Right atrium auricular region (tissue), 2 donors: Measurements from ENCODE around the gene SLC39A7. TPM values are rescaled to one million over a fixed set of nuclear protein-coding genes. Genes with fewer than 3 reads are reported as not detected.

Source experiments
- DNase-seq: peaks from one replicate; pipeline ENCODE4 v3.0.0-alpha.2; 2019; ENCODE audit warnings: low spot score
- H3K27ac ChIP-seq, 2 donors: fragments of 200-600 bp; sonication (generic); 1 replicate in 1 of 2; 2 replicates in 1 of 2; pipeline ENCODE4 v1.5.1; 2016 to 2019
- H3K27me3 ChIP-seq, 2 donors: fragments of 200-600 bp; sonication (generic); one replicate each; pipeline versions ENCODE4 v1.5.1 to v1.6.0; 2017 to 2019
- H3K36me3 ChIP-seq: fragments of 200-600 bp; sonication (generic); one replicate; pipeline ENCODE4 v1.5.1; 2016
- H3K4me1 ChIP-seq, 2 donors: fragments of 200-600 bp; sonication (generic); one replicate each; pipeline versions ENCODE4 v1.5.1 to v1.6.0; 2017 to 2019
- H3K4me3 ChIP-seq, 2 donors: fragments of 200-600 bp; sonication (generic); 1 replicate in 1 of 2; 2 replicates in 1 of 2; pipeline ENCODE4 v1.5.1; 2017 to 2019; ENCODE audit warnings: mild to moderate bottlenecking in 1 of 2, moderate library complexity in 1 of 2
- H3K9me3 ChIP-seq, 2 donors: fragments of 200-600 bp; sonication (generic); one replicate each; pipeline ENCODE4 v1.5.1; 2019
- total RNA-seq, 2 donors: library from RNA; depleted of rRNA; stranded (reverse); fragments of >200 nt; gene quantifications; one replicate each; pipeline ENCODE4 v1.1.0, GENCODE V29; 2016
- TF ChIP-seq, protein P1 (sequence below), 2 donors: fragments of 200-600 bp; sonication (generic); IDR thresholded peaks; one replicate each; pipeline ENCODE4 v1.5.1; 2019; ENCODE audit warnings: antibody characterized with exemption in 2 of 2

SLC39A7 gene
- total RNA-seq, 2 donors from 2014 or later: 67.0 to 70.0 TPM

DNA sequence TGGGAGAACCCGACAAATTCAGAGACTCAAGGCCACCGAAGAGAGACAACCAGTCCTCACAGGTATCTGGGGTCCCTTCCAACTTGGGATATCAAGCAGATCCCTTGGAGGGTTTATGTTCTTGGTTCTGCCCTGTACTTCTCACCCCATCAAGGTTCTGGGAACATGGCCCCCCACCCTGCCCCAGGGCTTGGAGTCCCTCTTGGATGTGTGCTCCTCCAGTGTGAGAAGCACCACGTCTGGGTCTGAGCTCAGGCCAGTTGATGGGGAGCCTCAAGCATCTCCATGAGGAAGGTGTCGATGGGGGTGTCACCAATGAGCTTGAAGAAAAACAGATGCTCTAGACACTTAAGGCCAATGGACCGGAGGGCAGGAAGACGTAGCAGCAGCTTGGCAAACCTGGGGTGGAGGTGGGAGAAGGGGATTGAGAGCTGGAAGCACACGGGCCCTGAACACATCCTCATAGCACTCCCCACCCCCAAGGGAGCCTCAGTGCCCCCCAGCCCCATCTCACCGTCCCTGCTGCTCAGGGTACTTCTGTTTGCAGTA, 6.2 kb upstream of the SLC39A7 start:
- H3K4me1 ChIP-seq: peaks cover 0 to 48% of the 10 kb centered on the region in 2 donors
- H3K9me3 ChIP-seq: no peaks in the 10 kb centered on the region
- no peak for DNase-seq
- H3K4me3 ChIP-seq: no peak overlapping the region
- H3K36me3 ChIP-seq: peaks cover 29% of the 10 kb centered on the region
- TF ChIP-seq, protein P1, sequence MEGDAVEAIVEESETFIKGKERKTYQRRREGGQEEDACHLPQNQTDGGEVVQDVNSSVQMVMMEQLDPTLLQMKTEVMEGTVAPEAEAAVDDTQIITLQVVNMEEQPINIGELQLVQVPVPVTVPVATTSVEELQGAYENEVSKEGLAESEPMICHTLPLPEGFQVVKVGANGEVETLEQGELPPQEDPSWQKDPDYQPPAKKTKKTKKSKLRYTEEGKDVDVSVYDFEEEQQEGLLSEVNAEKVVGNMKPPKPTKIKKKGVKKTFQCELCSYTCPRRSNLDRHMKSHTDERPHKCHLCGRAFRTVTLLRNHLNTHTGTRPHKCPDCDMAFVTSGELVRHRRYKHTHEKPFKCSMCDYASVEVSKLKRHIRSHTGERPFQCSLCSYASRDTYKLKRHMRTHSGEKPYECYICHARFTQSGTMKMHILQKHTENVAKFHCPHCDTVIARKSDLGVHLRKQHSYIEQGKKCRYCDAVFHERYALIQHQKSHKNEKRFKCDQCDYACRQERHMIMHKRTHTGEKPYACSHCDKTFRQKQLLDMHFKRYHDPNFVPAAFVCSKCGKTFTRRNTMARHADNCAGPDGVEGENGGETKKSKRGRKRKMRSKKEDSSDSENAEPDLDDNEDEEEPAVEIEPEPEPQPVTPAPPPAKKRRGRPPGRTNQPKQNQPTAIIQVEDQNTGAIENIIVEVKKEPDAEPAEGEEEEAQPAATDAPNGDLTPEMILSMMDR (IDR thresholded peaks at IDR 0.05): no peak
- no peak overlapping the region for H3K27ac ChIP-seq
- H3K27me3 ChIP-seq: no peaks in the 10 kb centered on the region

DNA sequence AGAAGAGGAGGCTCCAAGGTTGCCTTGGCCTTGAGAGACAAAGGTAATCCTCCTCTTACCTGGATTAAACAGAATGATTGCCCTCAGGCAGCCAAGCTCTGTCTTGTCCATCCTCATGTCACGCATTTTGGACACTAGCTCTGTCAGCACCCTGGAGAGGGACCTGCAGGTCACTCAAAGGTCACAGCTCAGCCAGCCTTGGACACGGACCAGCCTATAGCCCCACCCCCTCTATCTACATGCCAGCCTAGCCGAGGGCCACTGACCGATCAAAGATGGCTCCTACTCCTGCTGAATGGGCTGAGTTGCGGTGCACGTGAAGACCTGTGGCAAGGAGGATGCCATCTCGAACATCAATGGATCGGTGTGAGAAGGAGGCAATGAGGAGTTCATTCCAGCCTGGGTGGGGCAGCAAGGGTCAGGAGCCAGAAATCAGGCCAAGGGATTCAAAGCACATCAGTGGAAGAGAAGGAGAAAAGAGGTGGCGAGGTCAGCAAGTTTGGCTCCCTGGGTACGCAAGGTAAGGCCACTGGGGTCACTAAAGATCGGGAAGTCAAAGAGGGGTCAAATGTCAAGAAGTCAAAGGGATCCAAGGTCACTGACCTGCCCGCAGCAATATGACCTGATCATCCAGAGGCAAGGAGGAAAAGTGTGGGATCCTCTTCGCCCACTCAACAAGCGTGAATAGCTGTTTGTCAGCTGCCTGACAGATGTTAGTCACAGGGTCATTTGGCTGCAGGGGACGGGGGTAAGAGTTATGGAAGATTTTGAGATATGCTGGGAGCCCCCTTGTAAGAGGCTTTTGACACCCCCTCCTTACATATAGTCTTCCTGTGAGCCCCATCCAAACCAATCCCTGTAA, 5.1 kb upstream of the SLC39A7 start:
- no peaks in the 10 kb centered on the region for H3K9me3 ChIP-seq
- no peak for DNase-seq
- peaks cover 29% of the 10 kb centered on the region for H3K36me3 ChIP-seq
- peaks cover 0 to 51% of the 10 kb centered on the region in 2 donors for H3K4me1 ChIP-seq
- TF ChIP-seq, protein P1 (IDR thresholded peaks at IDR 0.05): no peak
- no peak overlapping the region for H3K27ac ChIP-seq
- H3K27me3 ChIP-seq: no peaks in the 10 kb centered on the region
- H3K4me3 ChIP-seq: no peak overlapping the region

DNA sequence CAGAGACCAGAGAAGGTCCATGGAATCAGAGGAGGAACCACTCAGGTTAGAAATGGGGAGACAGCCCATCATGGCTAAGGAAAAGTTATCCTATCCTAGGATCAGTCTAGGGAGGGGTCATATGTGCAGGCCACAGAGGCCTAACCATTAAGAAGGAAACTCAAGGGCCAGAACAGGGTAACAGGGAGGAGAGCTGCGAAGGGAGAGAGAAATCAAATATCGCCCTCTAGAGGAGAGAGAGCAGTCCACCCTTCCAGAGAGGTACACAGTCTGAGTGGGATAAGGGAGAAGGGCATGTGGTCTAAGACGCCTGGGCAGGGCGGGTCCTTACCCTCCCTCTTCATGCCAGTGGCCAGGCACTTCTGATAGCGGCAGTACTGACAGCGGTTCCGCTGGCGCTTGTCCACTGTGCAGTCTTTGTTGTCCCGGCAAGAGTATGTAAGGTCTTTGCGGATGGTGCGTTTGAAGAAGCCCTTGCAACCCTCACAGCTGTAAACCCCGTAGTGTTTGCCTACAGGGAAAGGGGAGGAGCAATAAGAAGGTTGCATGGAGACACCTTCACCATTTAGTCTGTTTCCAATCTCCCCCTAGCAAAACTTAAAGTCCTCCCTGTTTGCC, 3.1 kb upstream of the SLC39A7 start:
- TF ChIP-seq, protein P1 (IDR thresholded peaks at IDR 0.05): peak; percentile 70 to 79
- H3K27ac ChIP-seq: peak overlapping the region in 1 of 2 donors; percentile 15
- DNase-seq: no peak
- no peaks in the 10 kb centered on the region for H3K9me3 ChIP-seq
- H3K36me3 ChIP-seq: peaks cover 39% of the 10 kb centered on the region
- H3K27me3 ChIP-seq: no peaks in the 10 kb centered on the region
- H3K4me1 ChIP-seq: peaks cover 0 to 49% of the 10 kb centered on the region in 2 donors
- H3K4me3 ChIP-seq: no peak overlapping the region

DNA sequence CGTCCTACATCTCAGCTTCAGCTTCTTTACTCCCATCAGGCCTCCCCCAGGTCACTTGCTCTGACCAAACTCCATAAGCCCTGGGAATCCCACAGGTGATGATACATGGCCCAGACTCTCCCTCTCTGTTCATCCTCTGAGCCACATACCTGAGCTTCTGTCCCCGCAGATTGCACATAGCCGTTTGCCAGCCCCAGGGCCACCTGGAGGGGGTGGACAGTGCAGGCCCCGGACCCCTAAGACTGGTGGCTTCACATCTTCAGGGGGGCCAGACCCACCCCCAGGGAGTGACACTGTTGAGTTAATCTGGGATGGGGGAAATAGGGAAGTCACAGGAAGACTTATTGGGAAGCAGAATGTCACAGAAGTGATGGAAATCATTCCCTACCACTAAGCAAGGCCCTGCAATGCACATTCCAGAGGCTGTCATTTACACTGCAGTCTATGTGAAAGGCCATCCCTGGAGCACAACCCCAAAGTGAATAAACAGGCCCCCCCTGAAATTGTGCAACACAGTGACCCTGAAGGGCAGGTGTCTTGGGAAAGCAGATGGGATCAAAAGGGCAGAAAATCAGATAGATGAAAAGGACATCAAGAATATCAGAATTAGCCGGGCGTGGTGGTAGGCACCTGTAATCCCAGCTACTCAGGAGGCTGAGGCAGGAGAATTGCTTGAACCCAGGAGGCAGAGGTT, 2.4 kb upstream of the SLC39A7 start:
- TF ChIP-seq, protein P1 (IDR thresholded peaks at IDR 0.05): no peak
- DNase-seq: no peak
- Histone ChIP-seq H3K36me3 (peaks cover 46% of the 10 kb centered on the region), H3K4me1 (peaks cover 0 to 51% of the 10 kb centered on the region in 2 donors), H3K27me3 (no peaks in the 10 kb centered on the region), H3K4me3 (no peak overlapping the region), H3K9me3 (no peaks in the 10 kb centered on the region), H3K27ac (no peak overlapping the region)

DNA sequence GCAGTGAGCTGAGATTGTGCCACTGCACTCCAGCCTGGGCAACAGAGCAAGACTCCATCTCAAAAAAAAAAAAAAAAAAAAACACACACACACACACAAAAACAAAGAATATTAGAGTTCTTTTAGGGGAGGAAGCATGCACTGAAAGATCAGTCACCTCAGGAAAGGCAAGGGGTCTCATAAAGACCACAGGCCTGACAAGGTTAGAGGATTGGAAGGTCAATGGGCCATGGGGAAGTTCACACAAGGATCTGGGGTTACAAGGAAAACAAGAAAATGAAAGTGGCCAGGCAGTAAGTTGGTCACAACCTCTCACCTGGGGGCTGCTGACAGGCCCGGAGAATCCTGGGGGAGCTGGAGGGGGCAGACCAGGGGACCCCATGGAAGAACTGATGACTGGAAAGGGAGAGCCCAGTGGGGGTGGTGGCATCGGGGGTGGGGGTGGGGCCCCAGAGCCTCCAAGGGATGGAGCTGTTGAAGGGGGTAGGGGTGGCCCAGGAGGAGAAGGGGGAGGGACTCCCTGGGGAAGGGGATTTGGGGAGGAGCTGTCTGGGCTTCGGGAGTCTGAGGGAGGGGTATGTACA, 1.7 kb upstream of the SLC39A7 start:
- peaks cover 0 to 54% of the 10 kb centered on the region in 2 donors for H3K4me1 ChIP-seq
- H3K27ac ChIP-seq: peak overlapping the region; percentile 94 to 95
- TF ChIP-seq, protein P1 (IDR thresholded peaks at IDR 0.05): no peak

More for the DNA sequence above, 1.7 kb upstream of the SLC39A7 start:
- peak overlapping the region; percentile 58 to 74 for H3K4me3 ChIP-seq
- H3K9me3 ChIP-seq: no peaks in the 10 kb centered on the region
- no peaks in the 10 kb centered on the region for H3K27me3 ChIP-seq
- peaks cover 53% of the 10 kb centered on the region for H3K36me3 ChIP-seq
- no peak for DNase-seq
